Mesangial cell (primary cell): ENCODE measurements around the gene PRLHR. TPM values are rescaled to one million over a fixed set of nuclear protein-coding genes. Genes with fewer than 3 reads are reported as not detected.

Source experiments
- total RNA-seq: library from RNA; depleted of rRNA; stranded (reverse); fragments of >200 nt; gene quantifications from 2 replicates; pipeline ENCODE4 v1.2.3, GENCODE V29; 2015

PRLHR gene
- total RNA-seq: not detected in 2 replicates

DNA sequence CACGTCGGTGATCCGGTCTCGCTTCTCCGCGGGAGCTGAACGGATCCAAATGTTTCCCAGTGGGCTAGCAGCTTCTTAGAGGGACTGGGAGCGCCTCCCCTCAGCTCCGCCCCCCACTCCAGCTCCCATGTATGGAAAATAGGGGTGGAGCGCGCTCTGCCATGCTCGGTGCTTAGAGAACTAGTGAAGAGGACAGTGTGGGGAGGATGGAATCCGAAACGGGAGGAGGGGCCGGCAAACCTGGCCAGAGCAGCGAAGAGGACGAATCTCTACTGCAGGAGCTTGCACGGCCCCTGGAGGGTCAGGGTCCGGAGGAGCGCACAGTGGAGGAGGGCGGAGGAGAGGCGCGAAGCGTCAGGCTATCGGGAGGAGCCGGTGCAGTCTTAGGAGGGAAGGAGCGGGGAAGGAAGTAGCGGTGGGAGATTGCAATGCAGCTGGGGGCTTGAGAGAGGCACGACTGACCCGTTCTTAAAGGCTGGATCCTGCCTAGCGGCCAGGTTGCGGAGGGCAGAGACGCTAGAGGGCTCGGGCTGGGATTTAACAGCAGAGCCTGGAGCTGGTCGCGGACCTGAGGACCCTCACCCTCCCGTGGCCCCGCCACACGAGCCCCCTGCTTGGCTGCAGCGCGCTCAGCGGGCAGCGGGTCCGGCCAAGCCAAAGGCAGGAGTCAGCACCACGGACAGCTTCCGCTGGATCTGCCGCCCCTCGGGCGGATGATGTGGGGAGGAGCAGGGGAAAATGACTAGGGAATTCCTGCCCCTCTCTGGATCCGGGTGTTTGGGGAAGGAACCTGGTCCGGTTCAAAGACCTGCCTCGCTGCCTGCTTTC is at the start of gene PRLHR:
PRLHR (minus strand) TSS at position 51 of the 828 bp plus-strand sequence. CDS start 404 bp downstream, outside the sequence.

Other genes starting within 250 kb of the PRLHR start
- gene CACUL1, start 159.3 kb upstream of the PRLHR start, total RNA-seq: 13.0 and 13.4 TPM in 2 replicates